HG03521 (cell line): ENCODE data around the gene CLCN5.

Source experiments
- ATAC-seq: cut with Tn5 transposase; IDR thresholded peaks from one replicate; pipeline ENCODE4 v1.9.1; 2021; ENCODE audit warnings: mild to moderate bottlenecking, moderate library complexity; ENCODE audit not compliant: unreplicated experiment

CLCN5 gene

DNA sequence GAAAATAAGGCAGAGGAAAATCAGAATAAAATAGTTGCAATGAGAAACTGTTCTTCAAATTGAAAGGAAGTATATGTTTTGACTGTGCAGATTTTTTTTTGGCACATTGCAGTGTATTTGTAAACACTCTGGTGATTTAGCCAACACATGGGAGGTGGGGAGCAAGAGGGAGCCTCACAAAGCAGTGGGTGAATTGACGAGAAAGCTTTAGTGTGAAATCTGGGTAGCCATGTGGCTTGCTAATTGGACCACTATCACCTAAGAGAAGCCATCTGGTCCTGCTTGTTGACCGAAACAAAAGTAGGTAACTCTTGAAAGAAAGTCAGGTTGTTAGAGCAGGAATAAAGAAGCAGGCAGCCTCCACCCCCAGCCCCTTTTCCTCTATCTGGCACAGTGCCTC, 10.4 kb downstream of the CLCN5 start:
- no peak for ATAC-seq

- no peak for ATAC-seq
These were observed 11.8 kb downstream of the CLCN5 start for GRCh38 chrX:49934148-49934547.

DNA sequence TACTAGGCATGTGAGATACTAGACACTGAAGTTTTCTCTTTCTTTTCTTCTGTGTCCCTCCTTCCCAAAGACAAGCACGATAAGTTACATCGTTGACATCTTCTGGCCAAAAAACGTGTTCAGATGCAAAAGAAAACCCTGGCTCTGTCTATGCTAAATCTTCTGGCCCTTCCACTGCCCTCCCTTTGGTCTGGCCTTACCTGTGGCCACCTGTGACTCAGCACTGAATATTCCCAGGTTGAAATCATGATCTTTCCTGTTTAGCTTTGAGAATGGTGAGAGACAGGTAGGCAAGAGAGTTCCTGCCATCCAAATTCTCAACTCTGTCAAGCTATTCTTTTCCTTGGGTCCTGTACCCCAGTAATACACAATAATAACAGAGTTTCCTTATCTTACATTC, 12.3 kb downstream of the CLCN5 start:
- ATAC-seq = no peak

- ATAC-seq = no peak
These were observed 25.4 kb downstream of the CLCN5 start for GRCh38 chrX:49947781-49948180.

DNA sequence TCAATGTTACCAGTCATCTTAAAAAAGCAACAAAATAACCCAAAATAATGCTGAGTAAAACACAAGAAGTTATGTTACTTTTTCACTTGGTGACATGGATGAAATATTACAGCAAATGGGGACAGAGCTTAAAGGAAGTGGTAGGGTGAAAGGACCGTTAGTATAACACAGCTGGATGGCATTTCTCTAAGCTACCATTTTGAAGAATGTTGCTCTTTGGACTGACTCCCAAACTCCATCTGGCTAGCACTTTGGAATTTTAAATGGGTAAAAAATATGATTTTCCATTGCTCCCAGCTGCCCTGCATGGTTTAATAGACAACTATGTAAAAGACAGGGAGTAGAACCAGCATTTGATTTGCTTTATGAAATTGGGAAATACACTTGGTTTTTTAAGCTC, 27.6 kb downstream of the CLCN5 start:
- ATAC-seq = no peak

DNA sequence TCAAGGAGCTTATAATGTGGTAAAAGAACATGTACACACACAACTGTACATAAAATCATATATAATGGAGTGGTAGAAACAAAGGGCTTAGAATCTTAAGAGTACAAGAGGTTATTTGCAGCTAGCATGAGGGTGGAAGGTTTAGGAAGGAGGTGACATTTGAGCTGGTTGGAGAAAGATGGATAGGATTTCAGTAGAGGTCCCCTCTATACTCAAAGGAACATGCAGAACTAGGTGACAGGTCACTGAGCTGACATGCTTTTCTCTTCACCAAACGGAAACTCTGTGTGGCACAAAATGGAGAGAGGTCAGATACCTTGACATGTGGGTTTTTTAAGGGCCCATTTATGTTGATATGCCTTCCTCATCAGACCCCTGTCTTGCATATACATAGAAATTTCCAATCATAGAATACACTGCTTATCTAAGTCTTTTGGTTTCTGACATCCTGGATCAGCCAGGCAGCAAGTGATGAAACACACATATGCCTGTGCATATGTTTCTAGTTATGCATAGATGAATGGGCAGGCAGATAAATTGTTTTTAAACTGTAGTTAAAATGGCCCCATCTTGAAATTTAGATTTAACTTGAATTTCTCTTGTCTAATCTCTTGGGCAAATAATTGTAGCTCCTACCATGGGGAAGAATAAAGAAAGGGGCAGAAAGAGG, 29.3 kb downstream of the CLCN5 start:
- no peak for ATAC-seq

DNA sequence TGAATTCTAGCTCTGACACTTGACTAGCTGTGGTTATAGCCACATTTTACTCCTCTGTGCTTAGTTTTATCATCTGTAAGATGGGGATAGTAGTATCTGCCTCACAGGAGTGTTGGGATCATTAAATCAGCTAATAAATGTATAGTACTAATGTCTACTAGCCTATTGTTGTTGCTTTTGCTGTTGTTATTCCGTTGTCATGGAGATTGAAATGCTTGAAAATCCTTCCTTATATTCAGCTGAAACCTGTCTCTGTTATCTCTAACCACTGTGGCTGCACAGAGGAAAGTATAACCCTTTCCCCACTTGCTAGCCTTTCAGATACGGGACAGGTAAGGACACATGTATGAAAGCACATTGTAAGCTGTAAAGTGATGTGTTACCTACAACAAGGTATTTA, 33.9 kb downstream of the CLCN5 start:
- no peak for ATAC-seq

- ATAC-seq = no peak
These were observed 36.5 kb downstream of the CLCN5 start for GRCh38 chrX:49958727-49959485.

DNA sequence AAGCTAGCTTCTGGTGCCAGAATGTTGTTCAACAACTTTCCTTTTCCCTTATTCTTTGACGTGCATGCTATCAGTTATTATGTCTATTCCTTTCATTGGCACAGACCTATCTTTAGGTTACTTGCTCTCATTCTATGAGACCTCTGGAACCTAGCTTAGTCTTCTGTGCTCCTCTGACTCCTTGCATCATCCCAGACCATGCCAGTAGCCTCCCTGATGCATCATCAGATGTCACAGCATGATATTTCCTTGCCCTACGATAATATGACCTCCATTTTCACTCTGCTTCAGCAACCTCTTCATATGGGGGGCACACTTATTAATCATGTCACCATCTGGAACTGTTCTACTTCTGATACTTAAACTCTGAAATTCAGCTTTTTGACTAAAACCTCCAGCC, 37.2 kb downstream of the CLCN5 start:
- no peak for ATAC-seq

GRCh38 chrX:49960061-49960460, 37.7 kb downstream of the CLCN5 start:
- ATAC-seq = no peak

GRCh38 chrX:49970674-49971073, 48.3 kb downstream of the CLCN5 start:
- ATAC-seq = no peak

DNA sequence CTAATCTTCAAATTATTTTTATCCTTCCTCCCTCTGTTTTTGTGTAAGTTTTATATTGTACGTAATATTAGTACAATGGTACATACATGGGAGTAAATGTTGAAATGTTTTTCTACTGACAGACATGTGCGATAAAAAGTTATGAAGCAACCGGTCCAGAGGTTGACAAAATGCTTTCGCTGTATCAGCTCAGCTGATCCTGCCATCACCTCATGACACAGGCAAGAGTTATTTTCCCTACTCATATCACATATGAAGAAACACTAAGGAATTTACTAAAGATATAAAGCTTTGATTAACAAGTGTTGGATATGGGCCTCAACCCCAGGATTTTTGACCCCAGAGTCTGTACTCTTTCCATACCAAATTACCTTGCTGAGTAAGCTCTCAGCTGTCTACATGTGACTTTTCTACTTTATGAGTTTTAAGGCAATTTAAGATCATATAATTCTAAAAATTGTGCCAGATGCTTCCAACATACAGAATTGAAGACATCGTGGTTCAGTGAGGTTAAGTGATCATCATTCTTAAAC, 50.0 kb downstream of the CLCN5 start:
- ATAC-seq = no peak

DNA sequence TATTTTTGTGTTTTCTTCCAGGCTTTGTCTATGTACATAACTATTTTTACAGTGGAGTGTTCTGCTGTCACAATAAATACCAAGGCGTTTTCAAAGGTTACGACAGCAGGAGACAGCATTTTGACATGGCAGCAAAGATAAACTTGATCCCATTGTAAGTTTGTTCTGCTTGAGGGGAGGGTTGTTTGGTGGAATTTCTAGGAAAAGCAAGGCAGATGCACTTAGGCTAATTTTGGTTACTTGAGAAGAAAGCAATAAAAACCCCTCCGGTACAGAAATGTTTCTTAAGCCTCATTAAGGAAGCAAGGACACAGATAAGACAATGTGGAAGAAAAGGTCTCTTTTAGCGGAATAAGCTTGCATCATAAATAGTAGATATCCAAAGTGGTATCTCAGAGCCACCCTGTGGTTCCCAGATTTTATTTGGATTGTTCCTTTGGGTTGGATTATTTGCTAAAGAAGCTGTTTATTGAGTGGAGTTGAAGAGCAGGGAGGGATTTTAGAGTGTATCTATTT, 54.3 kb downstream of the CLCN5 start:
- no peak for ATAC-seq

GRCh38 chrX:49977319-49978090, 55.1 kb downstream of the CLCN5 start:
- no peak for ATAC-seq

DNA sequence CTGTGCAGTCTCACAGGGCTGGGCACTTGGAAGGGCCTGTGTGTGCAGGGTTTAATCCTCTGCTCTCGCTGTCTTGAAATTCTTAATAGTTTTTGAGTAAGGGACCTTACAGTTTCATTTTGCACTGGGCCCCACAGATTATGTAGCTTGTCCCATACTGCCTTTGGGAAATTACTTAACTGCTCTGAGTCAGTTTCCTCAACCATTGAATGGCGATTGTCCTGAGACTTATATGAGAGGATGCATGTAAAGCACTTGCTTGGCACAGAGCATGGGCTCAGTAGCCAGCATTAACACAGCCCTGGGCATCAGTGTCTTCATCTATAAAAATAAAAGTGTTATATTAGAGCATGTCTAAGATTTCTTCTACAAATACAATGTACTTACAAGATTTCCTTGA, 55.8 kb downstream of the CLCN5 start:
- ATAC-seq = no peak

GRCh38 chrX:49986058-49986457, 63.7 kb downstream of the CLCN5 start:
- no peak for ATAC-seq

- no peak for ATAC-seq
These were observed 65.3 kb downstream of the CLCN5 start for GRCh38 chrX:49987651-49988050.

DNA sequence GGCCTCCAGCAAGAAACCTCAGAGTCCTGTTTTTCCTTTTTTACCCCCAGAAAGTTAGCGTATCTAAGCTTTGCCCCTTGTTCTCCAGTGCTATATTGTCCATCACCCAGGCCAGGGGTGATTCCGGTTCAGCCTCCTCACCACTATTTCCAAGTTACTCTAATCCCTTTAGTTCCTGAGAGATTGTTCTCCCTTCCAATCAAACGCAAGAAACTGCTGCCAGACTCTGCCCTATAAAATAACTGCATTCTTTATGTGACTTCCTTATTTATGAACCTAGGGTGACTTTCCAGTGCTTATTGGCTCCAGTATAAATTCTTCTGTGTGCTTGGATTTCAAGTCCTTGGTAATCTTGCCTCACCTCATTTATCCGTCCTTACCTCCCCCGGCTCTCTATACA, 65.7 kb downstream of the CLCN5 start:
- ATAC-seq = no peak

DNA sequence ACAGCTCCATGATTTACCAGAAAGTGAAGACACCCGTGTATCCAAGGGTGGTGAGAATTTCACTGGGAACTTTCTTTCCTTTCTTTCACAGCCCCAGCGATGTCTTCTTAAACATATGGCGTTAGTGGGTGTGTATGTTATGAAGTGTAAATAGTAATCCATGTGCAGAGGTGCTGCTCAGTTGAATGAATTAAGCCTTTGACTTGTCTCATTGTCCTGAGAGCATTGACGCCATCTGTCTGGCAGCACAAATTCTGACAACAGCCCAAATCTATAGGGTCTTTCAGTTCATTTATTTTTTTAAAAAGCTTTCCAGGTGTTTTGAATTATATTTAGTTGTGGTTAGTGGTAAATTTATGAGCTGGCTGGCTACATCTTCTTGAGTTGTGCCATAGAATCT, 69.4 kb downstream of the CLCN5 start:
- ATAC-seq = no peak

- ATAC-seq = no peak
These were observed 70.5 kb downstream of the CLCN5 start for GRCh38 chrX:49992853-49993252.

DNA sequence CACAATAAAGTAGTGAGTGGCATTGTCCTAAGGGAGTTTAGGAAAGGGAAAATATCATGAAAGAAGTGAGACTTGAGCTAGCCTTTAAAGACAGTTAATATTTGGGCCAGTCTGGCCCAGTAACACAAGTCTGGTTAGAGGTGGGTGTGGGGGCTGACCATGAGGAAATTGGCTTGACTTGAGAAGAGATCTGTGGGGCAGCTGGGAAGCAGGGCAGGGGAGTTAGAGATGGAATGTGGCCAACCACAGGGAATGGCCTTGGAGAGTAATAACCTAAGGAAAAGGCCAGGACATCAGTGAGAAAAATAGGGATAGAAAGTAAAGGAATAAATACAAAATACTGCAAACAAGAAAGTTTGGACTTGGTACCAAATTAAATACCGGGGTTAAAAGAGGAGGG, 71.3 kb downstream of the CLCN5 start:
- no peak for ATAC-seq
